Stimulated activated CD8-positive, alpha-beta memory T cell treated with anti-CD3 and anti-CD28 coated beads, Interleukin-2, amount 100 ng/mL, for 48 hours (primary cell): ENCODE results near the gene PLA2G4C.

Experiments used
- DNase-seq, 2 donors: peaks; one replicate each; pipeline ENCODE4 v3.0.0-alpha.2; 2020; ENCODE audit warnings: low read depth in 2 of 2

Gene PLA2G4C

GRCh38 chr19:48060381-48060780 is 50.2 kb downstream of the PLA2G4C start:
- no peak for DNase-seq

- no peak for DNase-seq
Observed at GRCh38 chr19:48059331-48059730, 51.3 kb downstream of the PLA2G4C start.

- DNase-seq: no peak
Observed at GRCh38 chr19:48053856-48054255, 56.8 kb downstream of the PLA2G4C start.

DNA sequence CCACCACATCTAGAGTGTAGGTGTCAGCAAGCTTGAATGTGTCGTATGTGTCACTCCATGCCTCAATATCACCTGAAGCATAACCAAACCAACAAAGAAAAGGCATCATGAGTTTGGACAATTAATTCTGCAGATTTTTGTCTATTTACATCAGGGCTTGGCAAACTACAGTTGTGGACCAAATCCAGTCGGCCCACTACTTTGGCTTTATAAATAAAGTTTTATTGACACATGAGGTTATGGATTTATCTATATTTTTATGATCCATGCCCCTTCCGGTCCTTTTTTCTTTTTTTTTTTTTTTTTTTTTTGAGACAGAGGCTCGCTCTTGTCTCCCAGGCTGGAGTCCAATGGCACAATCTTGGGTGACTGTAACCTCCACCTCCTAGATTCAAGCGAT is 57.5 kb downstream of the PLA2G4C start:
- no peak for DNase-seq

- DNase-seq: no peak
Observed at GRCh38 chr19:48051335-48052033, 59.1 kb downstream of the PLA2G4C start.

DNA sequence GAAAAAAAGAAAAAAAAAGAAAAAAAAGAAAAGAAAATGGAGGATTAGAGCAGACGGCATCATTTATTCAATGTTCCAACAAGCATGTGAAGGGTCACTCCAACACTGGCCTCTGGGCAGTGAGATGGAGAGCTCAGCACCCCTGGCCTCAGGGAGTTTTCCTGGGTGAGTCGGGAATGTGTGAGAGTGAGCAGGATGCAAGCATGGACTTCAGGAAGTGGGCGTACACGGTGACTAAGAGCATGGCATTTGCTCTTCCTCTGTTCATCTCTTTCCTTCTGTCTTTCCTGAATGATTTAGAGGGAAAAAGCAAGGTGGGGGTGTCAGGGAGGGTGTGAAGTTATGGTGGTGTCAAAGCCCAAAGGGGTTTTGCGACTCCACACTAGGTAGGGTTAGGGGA is 66.1 kb downstream of the PLA2G4C start:
- no peak for DNase-seq

DNA sequence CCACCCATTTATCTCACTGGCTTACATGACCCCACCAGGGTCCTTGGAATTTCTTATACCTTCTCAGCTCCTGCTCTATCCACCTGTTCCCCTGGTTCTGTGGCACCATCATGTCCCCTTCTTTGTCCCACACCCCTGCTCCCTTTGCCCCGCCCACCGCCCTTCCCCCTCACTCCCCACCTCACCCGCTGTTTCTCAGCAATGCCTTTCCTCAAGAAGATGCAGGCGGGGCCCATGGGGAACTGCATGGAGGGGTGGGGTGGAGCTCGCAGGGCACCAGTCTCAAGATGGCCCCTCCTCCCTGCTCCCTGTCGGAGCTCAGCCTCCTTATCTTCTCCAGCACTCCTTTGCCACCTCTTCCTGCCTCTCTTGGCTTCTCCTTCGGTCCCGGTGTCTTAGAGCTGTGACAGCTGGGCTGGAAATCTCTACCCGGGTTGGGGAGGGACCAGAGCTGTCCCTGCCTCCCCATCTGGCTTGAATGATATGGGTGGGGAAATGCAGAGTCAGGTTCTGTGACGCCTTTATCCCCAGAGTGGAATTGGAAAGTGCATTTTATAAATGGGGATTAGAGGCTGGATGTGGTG is 66.8 kb downstream of the PLA2G4C start, which contains the start of gene CABP5:
Gene CABP5 (minus strand): TSS at position 405 of the 584 bp plus-strand sequence. CDS start 157 bp downstream, at position 248.
- no peak for DNase-seq

- DNase-seq: no peak
Observed at GRCh38 chr19:48041877-48042580, 68.6 kb downstream of the PLA2G4C start.

GRCh38 chr19:48036765-48037164 is 73.9 kb downstream of the PLA2G4C start:
- DNase-seq: no peak

DNA sequence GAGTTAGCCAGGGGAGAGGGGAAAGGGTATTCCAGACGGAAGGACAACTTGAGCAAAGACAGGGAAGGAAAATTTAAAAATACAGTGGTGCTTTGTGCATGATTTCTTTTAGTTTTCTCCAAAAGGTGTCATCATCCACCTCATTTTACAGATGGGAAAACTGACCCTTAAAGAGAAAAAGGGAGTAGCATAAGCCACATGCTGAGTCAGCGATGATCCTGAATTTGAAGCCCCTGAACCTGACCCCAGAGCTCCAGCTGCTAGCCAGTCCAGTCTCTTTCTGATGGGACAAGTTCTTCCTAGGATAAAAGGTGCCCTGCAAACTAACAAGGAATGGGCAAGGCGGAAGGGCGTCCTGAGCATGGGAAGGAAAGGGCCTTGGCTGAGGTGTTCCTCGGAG is 77.0 kb downstream of the PLA2G4C start:
- DNase-seq: no peak

- no peak for DNase-seq
Observed at GRCh38 chr19:48030073-48030472, 80.5 kb downstream of the PLA2G4C start.

DNA sequence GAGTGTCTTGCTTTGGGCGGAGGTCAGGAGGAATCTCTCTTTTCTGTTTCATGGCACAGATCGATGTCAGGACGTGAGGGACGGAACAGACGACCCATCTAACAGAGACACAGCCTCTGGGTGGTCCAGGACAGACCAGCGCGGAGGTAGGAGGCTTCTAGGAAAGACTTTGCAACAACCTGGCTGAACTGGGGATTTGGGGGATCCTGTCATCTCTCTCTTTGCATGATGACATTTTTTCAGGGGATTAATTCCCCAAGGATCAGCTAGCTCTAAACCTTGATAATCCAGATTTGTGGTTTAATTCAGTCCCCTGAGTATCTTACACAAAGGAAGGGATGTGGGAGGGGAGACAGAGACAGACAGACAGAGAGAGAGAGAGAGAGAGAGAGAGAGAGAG is 81.2 kb downstream of the PLA2G4C start:
- DNase-seq: no peak

DNA sequence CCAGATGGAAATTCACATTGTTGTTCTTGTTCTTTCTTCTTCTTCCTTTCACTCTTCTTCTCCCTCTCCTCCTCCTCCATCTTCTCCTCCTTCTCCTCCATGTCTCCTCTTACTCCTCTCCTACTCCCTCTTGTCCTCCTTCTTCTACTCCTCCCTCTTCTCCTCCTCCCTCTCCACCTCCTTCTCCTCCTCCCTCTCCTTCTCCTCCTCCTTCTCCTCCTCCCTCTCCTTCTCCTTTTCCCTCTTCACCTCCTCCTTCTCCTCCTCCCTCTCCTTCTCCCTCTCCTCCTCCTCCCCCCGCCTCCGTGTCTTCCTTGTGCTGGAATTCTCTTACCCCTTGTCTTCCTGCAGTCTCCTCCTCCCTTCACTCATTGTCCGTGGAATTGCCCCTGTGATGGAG is 85.1 kb downstream of the PLA2G4C start:
- DNase-seq: no peak

- DNase-seq: no peak
Observed at GRCh38 chr19:48023518-48023917, 87.1 kb downstream of the PLA2G4C start.

- no peak for DNase-seq
Observed at GRCh38 chr19:48023011-48023410, 87.6 kb downstream of the PLA2G4C start.

GRCh38 chr19:48020686-48021085 is 89.9 kb downstream of the PLA2G4C start:
- no peak for DNase-seq

- no peak for DNase-seq
Observed at GRCh38 chr19:48010932-48011758, 99.5 kb downstream of the PLA2G4C start.

DNA sequence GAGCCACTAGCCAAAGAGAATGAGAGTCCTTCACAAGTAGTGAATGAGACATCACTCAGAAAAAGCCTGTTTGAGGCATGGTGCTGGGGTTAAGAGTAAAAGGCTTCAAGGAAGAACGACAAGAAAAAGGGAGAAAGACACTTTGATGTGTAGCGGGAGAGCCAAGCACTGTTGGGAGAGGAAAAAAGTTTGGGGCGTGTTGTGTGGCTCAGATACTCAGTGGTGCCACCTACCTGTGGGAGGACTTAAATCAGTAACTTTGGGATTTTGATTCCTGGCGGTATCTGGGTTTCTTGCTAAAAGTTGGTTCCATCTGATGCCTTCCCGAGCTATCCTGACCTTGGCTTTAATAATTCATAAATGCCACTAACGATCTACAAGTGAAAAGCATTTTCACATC is 103.9 kb downstream of the PLA2G4C start:
- peak in 1 of 2 donors; percentile 4 for DNase-seq

- no peak for DNase-seq
Observed at GRCh38 chr19:48004236-48004635, 106.4 kb downstream of the PLA2G4C start.

GRCh38 chr19:48000846-48001245 is 109.8 kb downstream of the PLA2G4C start:
- DNase-seq: no peak

- DNase-seq: no peak
Observed at GRCh38 chr19:47998800-47999199, 111.8 kb downstream of the PLA2G4C start.
